Endothelial cell of umbilical vein (primary cell): Measurements from ENCODE around the gene OR51G2. TPM values are rescaled to one million over a fixed set of nuclear protein-coding genes. Genes with fewer than 3 reads are reported as not detected.

Experiments
- BruUV-seq: library from RNA; stranded (reverse); fragments of 400-500 nt; replicated peaks from 2 replicates; lab custom pipeline; 2021; lab: Mats Ljungman, UMichigan
- CTCF ChIA-PET: fragments of 300-600, 350-600 bp; sonication (Branson Sonifier 250); formaldehyde crosslinking; loops from one replicate; lab custom pipeline; 2021; ENCODE audit warnings: antibody characterized with exemption, inconsistent platforms; lab: Charles Lee
- POLR2A ChIA-PET: fragments of 300-600, 350-600 bp; sonication (Branson Sonifier 250); formaldehyde crosslinking; loops from one replicate; lab custom pipeline; 2021; ENCODE audit warnings: antibody characterized with exemption, inconsistent platforms; lab: Charles Lee
- DNase-seq: peaks from one replicate; pipeline ENCODE4 v3.0.0-alpha.2; 2011; ENCODE audit warnings: low read depth, low spot score
- FAIRE-seq: peaks from 2 replicates; lab custom pipeline; 2011; peaks lifted over from hg19 to GRCh38; lab: Jason Lieb, UNC
- H2AFZ ChIP-seq: 2 replicates; pipeline ENCODE4 v1.6.0; 2012; ENCODE audit warnings: low read depth, low read length, control low read depth, inconsistent platforms
- H3K27ac ChIP-seq: 2 replicates; pipeline ENCODE4 v1.5.1; 2011; ENCODE audit warnings: low read depth, mild to moderate bottlenecking, control low read depth, low read length, moderate library complexity; ENCODE audit not compliant: insufficient read depth
- H3K27me3 ChIP-seq, 2 experiments: 2 replicates each; pipeline versions ENCODE4 v1.6.0 to v1.6.1; 2011; ENCODE audit warnings: low read length in 2 of 2, mixed read lengths in 1 of 2; ENCODE audit not compliant: control insufficient read depth in 2 of 2, insufficient read depth in 2 of 2
- H3K36me3 ChIP-seq, 2 experiments: 2 replicates in 1 of 2; 3 replicates in 1 of 2; pipeline ENCODE4 v1.5.1; 2011; ENCODE audit warnings: low read length in 2 of 2, mild to moderate bottlenecking in 1 of 2, moderate library complexity in 1 of 2; ENCODE audit not compliant: control insufficient read depth in 2 of 2, insufficient read depth in 2 of 2; ENCODE audit errors: extremely low read depth in 1 of 2
- H3K4me1 ChIP-seq: 3 replicates; pipeline ENCODE4 v1.5.1; 2011; ENCODE audit warnings: mild to moderate bottlenecking, low read length; ENCODE audit not compliant: control insufficient read depth, insufficient read depth; ENCODE audit errors: extremely low read depth
- H3K4me2 ChIP-seq: 2 replicates; pipeline ENCODE4 v1.6.1; 2011; ENCODE audit warnings: low read length, control low read depth, mixed read lengths; ENCODE audit not compliant: insufficient read depth
- H3K4me3 ChIP-seq, 3 experiments: fragments of 200-600 bp in 1 of 3; sonication (generic), shearing (Covaris generic) in 1 of 3; replicated peaks in 1 of 3; 2 replicates each; pipeline ENCODE4 v1.5.1; 2011 to 2016; ENCODE audit warnings: control low read depth in 3 of 3, low read length in 3 of 3, mild to moderate bottlenecking in 2 of 3, inconsistent platforms in 1 of 3, low read depth in 1 of 3, moderate library complexity in 1 of 3; ENCODE audit not compliant: insufficient read depth in 1 of 3
- H3K79me2 ChIP-seq: 2 replicates; pipeline ENCODE4 v1.6.0; 2012; ENCODE audit warnings: low read length, inconsistent platforms; ENCODE audit not compliant: control insufficient read depth, insufficient read depth
- H3K9ac ChIP-seq: replicated peaks from 2 replicates; pipeline ENCODE3; 2011; ENCODE audit warnings: low read length, control low read depth; ENCODE audit not compliant: insufficient read depth; ENCODE audit errors: extremely low read depth
- H3K9me1 ChIP-seq: replicated peaks from 3 replicates; pipeline ENCODE4 v1.6.0; 2011; ENCODE audit warnings: mild to moderate bottlenecking, low read length; ENCODE audit not compliant: control insufficient read depth, insufficient read depth; ENCODE audit errors: extremely low read depth
- H3K9me3 ChIP-seq: replicated peaks from 2 replicates; pipeline ENCODE4 v1.5.1; 2012; ENCODE audit warnings: low read length, inconsistent platforms; ENCODE audit not compliant: control insufficient read depth, insufficient read depth
- H4K20me1 ChIP-seq: replicated peaks from 2 replicates; pipeline ENCODE3; 2011; ENCODE audit warnings: mild to moderate bottlenecking, low read length; ENCODE audit not compliant: control insufficient read depth, insufficient read depth; ENCODE audit errors: extremely low read depth
- GATA2 ChIP-seq: IDR thresholded peaks from 2 replicates; pipeline ENCODE4 v1.7.0; 2011; ENCODE audit warnings: low read depth, mild to moderate bottlenecking, moderate library complexity, mixed read lengths, low read length; ENCODE audit not compliant: insufficient read length, insufficient read depth
- JUN ChIP-seq: IDR thresholded peaks from 2 replicates; pipeline ENCODE4 v1.6.1; 2011; ENCODE audit warnings: borderline replicate concordance, low read depth; ENCODE audit not compliant: insufficient read length, insufficient read depth
- POLR2AphosphoS5 ChIP-seq: IDR thresholded peaks from 2 replicates; pipeline ENCODE4 v1.6.1; 2012; ENCODE audit warnings: low read depth, mild to moderate bottlenecking, control low read depth, low read length, moderate library complexity; ENCODE audit not compliant: insufficient read depth
- dilution Hi-C: fragments of 300-500 bp; cut with MboI; formaldehyde crosslinking; loops from one replicate; pipeline ENCODE4 v1.15.0; 2019; ENCODE audit warnings: low sequenced_read_pairs; ENCODE audit not compliant: extremely low pct_ligation_motif_present
- intact Hi-C: fragments of 100-400 bp; cut with micrococcal nuclease; formaldehyde crosslinking; loops from one replicate; pipeline ENCODE4 v1.10.0; 2022
- polyA plus RNA-seq, 4 experiments: library from polyadenylated mRNA; depleted of rRNA in 3 of 4; stranded (reverse) in 3 of 4; unstranded in 1 of 4; fragments of >200 nt; gene quantifications; 2 replicates each; pipeline versions ENCODE4 v1.2.1 to v1.2.3, GENCODE V29; 2011 to 2012; ENCODE audit warnings: missing spikeins in 1 of 4
- total RNA-seq: library from RNA; stranded (reverse); gene quantifications from 2 replicates; pipeline ENCODE4 v1.2.3, GENCODE V29; 2021
- TF ChIP-seq, protein P1 (sequence below): IDR thresholded peaks from 2 replicates; pipeline ENCODE4 v1.6.1; 2011; ENCODE audit not compliant: insufficient read depth, insufficient read length

Gene OR51G2
- total and polyA plus RNA-seq, 2 donors (not counting 3 experiments of a cell fraction or from before 2014, with no cell fraction given), result not detected

DNA sequence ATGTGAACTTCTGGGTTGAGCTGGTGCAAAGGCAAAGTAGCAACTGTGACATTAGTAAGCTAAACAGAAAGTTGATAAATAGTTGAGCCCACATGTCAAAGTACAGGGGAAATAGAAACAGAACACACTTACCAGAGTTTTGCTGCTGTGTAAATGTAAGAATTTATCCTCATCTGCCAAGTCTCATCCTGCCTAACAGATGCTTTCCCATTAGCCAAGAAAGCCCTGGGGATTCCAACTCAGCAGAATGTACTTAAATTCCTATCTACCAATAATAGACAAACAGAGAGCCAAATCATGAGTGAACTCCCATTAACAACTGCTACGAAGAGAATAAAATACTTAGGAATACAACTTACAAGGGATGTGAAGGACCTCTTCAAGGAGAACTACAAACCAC, 43.7 kb upstream of the OR51G2 start:
- FAIRE-seq, result no peak
- Histone ChIP-seq H3K9ac (no peak overlapping the region), H2AFZ (no peak overlapping the region), H3K9me3 (no peaks in the 10 kb centered on the region), H3K9me1 (no peaks in the 10 kb centered on the region), H3K27me3 (no peaks in the 10 kb centered on the region), H3K4me1 (no peaks in the 10 kb centered on the region), H3K4me2 (no peak overlapping the region), H4K20me1 (no peaks in the 10 kb centered on the region), H3K36me3 (no peaks in the 10 kb centered on the region), H3K27ac (no peak overlapping the region), H3K79me2 (no peaks in the 10 kb centered on the region), H3K4me3 (no peak overlapping the region)
- POLR2A ChIA-PET, result no interaction called here
- intact Hi-C loops, result no loop called here
- BruUV-seq, result no TSS peak
- TF ChIP-seq POLR2AphosphoS5 (no peak), GATA2 (no peak)
- TF ChIP-seq, protein P1, sequence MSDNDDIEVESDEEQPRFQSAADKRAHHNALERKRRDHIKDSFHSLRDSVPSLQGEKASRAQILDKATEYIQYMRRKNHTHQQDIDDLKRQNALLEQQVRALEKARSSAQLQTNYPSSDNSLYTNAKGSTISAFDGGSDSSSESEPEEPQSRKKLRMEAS, result no peak
- dilution Hi-C loops, result no loop called here
- no peak for DNase-seq
- CTCF ChIA-PET, result no interaction called here

DNA sequence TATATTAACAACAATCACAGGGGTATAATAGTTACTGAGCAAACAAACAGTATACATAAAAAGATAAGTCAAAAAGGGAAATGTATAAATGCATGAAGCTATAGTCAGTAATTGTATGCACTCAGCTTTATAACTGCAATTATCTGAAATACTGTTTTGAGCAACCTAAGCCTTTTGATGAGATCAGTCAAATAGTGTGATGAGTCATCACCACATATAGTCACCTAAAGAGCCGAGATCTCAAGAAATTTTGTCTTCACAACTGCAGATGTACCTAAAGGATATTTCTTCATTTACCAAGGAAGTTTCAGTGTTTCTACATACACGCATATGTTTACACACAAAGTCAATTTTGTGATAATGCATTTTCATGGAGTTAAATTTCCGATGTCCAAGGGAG, 41.7 kb upstream of the OR51G2 start:
- Histone ChIP-seq H3K27ac (no peak overlapping the region), H3K9me1 (no peaks in the 10 kb centered on the region), H3K27me3 (no peaks in the 10 kb centered on the region), H4K20me1 (no peaks in the 10 kb centered on the region), H3K4me2 (no peak overlapping the region), H3K4me1 (no peaks in the 10 kb centered on the region), H2AFZ (no peak overlapping the region), H3K79me2 (no peaks in the 10 kb centered on the region), H3K36me3 (no peaks in the 10 kb centered on the region), H3K9me3 (no peaks in the 10 kb centered on the region), H3K4me3 (no peak overlapping the region), H3K9ac (no peak overlapping the region)
- POLR2A ChIA-PET, result no interaction called here
- FAIRE-seq (no peak), DNase-seq (no peak)
- no peak for TF ChIP-seq GATA2
- peak; percentile 27 for TF ChIP-seq JUN
- intact Hi-C loops, result no loop called here
- BruUV-seq, result no TSS peak
- CTCF ChIA-PET, result no interaction called here
- dilution Hi-C loops, result no loop called here
